NCI-H1105 (cell line): Measurements from ENCODE around the gene LRRFIP1.
"Not testable (repeated sequence)": the region's sequence is repeated elsewhere in the genome, so short reads cannot be mapped to it uniquely, and the experiment has no call there.

Experiments
- DNase-seq: peaks from one replicate; lab custom pipeline; 2025; lab: John Stamatoyannopoulos, UW

The LRRFIP1 gene

DNA sequence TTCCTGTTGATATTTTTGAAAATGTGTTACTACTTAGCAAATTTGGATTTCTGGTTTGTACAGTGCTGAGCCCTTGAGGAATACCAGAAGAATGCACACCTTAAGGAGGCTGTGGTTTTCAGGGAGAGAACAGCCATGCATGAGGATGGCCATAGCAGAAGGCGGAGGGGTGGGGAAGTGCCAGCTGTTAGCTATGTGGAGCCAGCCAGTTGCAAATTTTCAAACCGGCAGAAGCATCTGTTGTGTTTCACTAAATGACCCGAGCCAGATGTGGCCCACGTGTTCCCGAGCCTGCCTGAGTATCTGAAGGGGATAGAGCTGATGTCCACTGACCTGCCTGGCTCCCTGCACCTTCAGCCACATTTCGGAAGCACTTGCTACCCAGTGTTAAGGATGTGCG is 154.8 kb downstream of the LRRFIP1 start:
- DNase-seq: no peak

DNA sequence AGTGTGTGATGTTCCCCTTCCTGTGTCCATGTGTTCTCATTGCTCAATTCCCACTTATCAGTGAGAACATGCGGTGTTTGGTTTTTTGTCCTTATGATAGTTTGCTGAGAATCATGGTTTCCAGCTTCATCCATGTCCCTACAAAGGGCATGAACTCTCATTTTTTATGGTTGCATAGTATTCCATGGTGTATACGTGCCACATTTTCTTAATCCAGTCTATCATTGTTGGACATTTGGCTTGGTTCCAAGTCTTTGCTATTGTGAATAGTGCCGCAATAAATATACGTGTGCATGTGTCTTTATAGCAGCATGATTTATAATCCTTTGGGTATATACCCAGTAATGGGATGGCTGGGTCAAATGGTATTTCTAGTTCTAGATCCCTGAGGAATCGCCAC is 156.3 kb downstream of the LRRFIP1 start:
- not testable (repeated sequence) for DNase-seq

GRCh38 chr2:237786936-237787335 is 159.5 kb downstream of the LRRFIP1 start:
- no peak for DNase-seq

- no peak for DNase-seq
Observed at GRCh38 chr2:237790353-237790752, 163.0 kb downstream of the LRRFIP1 start.

DNA sequence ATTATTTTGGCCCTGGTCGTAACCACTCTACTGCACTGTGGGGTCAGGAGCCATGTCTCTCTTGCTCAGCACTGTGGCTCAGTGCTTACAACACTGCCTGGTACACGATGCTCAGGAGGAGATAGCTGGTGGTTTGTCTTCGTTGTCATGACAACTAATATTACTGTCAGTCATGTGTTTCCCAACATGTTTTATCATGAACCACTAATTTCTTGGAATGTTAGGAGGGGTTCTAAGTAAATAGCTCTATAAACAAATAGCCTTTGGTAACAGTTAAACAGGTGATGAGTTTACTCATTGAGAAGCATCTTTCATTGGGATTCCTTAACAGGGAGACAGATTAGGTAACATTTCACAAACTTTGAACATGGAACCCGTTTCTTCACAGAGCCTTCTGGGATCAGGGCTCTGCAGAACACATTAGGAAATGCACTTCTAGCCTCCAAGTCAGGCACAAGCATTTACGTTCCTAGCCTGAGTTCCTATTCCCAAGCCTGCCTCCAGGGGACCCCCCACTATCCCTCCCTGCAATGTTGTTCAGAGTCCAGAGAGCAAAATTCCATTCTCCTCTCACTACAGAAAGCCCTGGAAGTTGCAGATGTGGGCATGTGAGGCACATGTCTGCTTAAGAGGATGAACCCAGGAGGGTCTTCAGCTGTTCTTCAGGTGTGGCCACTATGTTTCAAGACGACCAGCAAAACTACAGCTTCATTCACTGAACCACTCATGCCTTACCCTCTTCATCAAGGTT is 164.8 kb downstream of the LRRFIP1 start:
- no peak for DNase-seq

- DNase-seq: no peak
Observed at GRCh38 chr2:237797253-237797652, 169.9 kb downstream of the LRRFIP1 start.

DNA sequence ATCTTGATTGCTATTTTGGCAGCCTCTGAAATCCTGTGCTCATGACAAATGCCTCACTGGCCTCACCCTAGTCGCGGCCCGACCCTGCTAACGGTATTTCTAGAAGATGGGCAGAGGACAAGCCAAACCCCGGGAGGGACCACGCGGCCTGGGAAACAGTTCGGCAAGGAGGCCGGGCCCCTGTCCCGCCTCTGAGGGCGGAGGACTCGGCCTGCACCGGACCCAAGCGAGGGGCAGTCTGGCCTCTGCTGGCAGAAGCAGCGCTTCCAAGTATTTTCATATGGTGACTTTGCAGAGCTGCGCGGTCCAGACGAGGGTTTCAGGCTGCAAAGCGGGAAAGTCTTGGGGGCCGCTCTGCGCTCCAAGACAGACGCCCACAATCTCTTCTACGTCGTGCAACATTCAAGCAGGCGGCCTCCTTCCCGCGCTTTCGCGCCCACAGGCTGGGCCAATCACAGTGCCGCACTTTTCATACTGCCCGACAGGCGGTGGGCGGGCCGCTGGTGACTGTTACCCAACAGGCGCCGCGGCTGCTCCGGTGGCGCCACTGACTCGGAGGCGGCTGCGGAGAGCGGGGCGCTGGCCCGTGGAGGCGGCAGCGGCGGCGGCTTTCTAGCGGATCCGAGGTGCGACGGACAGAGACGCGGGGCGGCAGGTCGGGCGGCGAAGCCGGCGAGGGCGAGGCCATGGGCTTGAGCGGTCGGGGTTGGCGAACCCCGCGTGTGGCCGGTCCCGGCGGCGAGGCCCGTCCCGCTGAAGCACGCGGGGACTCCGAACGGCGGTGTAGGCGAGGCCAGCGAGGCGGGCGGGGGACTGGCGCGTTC is 171.1 kb downstream of the LRRFIP1 start, which contains the start of gene RBM44:
Gene RBM44, plus strand, starts transcription at position 544 of the 824 bp plus-strand sequence. CDS start 14,831 bp downstream, outside the sequence.
- no peak for DNase-seq

DNA sequence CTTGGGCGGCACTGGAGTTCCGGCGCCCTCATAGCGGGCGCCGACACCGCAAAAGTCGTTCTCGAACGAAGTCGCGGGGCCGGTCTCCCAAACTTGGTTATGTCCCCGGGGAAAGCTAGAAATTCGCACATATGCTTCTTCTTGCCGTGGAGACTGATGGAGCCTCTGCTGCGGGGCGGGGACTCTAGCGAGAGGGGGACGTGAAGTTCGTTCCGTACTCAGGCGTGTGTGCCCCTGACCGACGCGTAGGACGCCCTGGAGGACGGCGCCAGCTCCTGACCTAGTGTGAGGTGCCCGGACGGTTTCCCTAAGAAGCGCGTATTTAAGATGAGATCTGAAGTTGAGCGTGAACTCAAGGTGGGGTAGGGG is 171.7 kb downstream of the LRRFIP1 start:
- no peak for DNase-seq

DNA sequence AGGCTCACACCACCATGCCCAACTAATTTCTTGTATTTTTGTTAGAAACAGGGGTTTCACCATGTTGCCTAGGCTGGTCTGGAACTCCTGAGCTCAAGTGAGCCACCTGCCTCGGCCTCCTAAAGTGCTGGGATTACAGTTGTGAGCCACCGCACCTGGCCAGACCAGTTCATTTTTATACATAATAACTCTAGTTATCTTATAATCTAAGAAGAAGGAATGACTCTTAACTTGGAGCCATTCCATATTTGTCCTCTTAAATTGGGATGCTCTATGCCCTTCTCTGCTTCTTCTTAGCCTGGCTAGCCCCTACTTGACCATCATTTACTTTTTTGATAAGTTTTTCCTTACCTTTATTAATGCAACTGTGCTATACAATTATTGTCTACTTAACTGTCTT is 174.1 kb downstream of the LRRFIP1 start:
- no peak for DNase-seq

DNA sequence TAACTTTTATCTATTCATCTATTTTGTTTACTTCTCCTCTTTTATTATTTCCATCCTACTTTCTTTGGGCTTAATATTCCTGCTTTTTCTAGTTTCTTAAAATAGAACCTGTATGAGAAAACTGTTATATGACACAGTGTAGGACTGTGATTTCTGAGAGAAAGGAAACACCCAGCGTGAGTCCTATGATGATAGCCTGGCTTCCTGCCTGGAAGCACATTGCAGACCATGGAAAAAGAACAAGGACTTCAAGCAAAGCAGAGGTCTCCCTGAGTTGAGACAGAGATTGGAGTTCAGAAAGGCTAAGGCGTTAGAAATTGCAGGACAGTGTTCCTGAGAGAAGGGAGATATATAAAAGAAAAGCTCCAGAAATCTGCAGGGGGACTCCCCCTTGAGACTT is 178.9 kb downstream of the LRRFIP1 start:
- DNase-seq: no peak

DNA sequence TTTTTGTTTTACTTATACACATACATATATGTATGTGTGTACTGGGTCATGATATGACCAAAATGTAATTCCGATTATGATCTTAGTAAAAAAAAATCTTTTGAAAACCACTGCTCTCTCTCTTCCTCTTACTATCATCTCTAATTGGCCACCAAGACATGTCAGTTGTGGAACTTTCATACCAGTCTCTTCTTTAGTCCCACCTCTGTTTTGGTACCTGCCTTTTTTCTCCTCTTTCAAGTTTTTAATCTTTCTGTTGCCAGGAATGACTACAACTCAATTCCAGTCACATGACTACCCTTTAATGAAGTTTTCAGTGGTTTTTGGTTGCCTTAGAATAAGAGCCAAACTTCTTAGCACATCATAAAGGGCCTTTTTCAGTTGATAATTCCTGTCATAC is 188.2 kb downstream of the LRRFIP1 start:
- no peak for DNase-seq

DNA sequence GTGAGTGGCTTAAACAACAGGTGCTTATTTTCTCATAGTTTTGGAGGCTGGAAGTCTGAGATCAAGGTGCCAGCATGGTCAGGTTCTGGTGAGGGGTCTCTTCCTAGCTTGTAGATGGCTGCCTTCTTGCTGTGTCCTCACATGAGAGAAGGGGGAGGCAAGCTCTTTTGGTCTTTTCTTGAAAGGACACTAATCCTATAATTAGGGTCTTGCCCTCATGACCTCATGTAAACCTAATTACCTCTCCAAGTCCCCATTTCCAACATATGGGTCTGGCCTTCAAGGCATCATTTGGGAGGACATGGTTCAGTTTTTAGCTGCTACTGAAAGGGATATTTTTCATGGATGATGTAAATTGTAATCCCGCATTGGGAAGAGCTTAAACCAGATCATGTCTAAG is 189.1 kb downstream of the LRRFIP1 start:
- no peak for DNase-seq

GRCh38 chr2:237818066-237818473 is 190.7 kb downstream of the LRRFIP1 start:
- no peak for DNase-seq

DNA sequence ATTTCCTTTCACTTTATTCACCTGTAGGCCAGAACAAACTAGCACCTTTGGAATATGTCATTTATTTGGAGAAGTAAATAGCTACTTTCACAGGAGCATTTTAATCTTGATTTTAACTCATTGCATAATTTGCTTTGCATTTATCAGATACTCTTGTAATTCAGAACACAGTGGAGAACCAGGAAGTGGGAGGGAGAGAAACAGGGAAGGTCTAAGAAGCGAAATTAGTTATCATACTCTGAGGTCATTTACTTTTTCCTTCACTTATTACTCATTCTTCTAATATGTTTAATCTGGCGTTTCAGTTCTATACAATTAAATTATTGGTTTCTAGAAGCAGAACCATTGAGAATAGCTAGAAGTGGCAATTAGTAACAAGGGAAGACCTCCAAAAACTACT is 191.8 kb downstream of the LRRFIP1 start:
- no peak for DNase-seq

- no peak for DNase-seq
Observed at GRCh38 chr2:237820421-237820820, 193.0 kb downstream of the LRRFIP1 start.

- DNase-seq: no peak
Observed at GRCh38 chr2:237823544-237823943, 196.2 kb downstream of the LRRFIP1 start.

- no peak for DNase-seq
Observed at GRCh38 chr2:237824085-237824484, 196.7 kb downstream of the LRRFIP1 start.

DNA sequence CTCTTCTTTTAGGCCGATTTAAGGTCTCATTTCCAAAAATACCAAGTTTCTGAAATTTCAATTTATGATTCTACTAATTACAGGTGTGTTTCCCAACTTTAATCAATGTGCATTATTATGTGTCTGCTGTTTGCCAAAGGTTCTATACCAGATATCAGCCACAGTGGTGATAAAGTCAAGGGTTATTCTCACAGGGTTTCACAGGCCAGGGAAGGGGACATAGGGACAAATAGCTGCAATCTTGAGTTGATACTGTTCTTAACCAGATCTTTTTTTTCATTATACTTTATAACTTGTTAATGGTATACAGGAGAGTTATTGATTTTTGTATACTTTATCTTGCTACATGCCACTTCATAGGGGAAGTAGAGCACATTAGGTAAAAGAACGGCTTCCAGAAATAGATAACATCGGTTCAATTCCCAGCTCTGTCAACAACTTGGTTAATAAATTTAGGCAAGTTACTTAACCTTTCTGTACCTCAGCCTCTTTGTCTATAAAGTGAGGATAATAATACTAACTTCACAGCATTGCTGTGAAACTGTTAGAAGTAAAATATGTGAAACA is 200.1 kb downstream of the LRRFIP1 start:
- no peak for DNase-seq
